GM06990 (cell line): Measurements from ENCODE around the gene OR2F2.

Experiments
- DNase-seq: peaks from one replicate; pipeline ENCODE4 v3.0.0-alpha.2; 2011; ENCODE audit not compliant: insufficient read length; ENCODE audit errors: extremely low read depth
- H3K27me3 ChIP-seq: replicated peaks from 2 replicates; pipeline ENCODE4 v1.6.0; 2011; ENCODE audit warnings: low read length; ENCODE audit not compliant: control insufficient read depth, insufficient read depth
- H3K36me3 ChIP-seq: 2 replicates; pipeline ENCODE4 v1.5.1; 2011; ENCODE audit warnings: low read length; ENCODE audit not compliant: control insufficient read depth, insufficient read depth
- H3K4me3 ChIP-seq: replicated peaks from 2 replicates; pipeline ENCODE4 v1.5.1; 2011; ENCODE audit warnings: low read depth, mild to moderate bottlenecking, control low read depth, low read length
- TF ChIP-seq, protein P1 (sequence below): IDR thresholded peaks from 2 replicates; pipeline ENCODE4 v1.5.1; 2011; ENCODE audit warnings: low read length, control low read depth, mild to moderate bottlenecking, inconsistent platforms; ENCODE audit not compliant: insufficient read depth, poor library complexity, severe bottlenecking

The OR2F2 gene

DNA sequence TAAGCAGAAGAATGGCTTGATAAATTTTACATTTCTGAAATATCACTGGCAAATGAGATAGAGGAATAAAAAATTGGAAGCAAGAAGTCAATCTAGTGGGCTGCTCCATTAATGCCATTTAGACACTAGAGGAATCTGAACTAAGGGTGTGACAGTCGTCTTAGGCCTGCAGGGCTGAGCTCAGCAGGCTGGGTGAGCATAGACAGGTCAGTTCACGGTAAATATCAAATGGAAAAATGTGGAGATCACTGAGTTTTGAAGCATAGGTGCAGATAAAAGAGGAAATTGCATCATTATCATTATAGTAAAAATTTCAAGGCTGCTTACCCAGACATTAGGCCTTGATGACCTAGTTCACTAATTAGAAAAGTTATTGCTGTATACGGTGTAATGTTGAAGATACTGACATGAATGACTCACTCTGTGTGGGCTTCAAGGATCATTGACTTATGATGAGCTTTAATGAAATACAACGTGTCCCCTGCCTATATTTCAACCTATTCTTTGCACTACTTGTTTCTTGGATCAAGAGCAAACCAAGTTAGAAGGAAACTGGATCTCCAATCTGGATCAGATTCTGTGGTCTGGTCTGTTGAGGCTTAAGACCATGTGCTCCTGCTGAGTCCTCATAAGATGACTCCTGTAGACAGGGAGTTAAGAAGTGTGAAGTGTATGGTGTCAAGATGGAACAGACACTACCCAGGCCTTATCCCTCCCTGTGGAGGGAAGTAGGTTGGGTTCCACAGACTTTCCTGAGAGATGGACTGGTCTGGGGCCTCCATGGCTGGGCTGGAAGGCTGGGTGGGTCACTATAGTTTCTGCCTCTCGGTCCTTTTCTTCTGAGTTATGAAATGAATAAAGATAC lies 3.6 kb downstream of the OR2F2 start:
- Histone ChIP-seq H3K4me3 (no peak overlapping the region), H3K27me3 (no peaks in the 10 kb centered on the region), H3K36me3 (no peaks in the 10 kb centered on the region)
- TF ChIP-seq, protein P1, sequence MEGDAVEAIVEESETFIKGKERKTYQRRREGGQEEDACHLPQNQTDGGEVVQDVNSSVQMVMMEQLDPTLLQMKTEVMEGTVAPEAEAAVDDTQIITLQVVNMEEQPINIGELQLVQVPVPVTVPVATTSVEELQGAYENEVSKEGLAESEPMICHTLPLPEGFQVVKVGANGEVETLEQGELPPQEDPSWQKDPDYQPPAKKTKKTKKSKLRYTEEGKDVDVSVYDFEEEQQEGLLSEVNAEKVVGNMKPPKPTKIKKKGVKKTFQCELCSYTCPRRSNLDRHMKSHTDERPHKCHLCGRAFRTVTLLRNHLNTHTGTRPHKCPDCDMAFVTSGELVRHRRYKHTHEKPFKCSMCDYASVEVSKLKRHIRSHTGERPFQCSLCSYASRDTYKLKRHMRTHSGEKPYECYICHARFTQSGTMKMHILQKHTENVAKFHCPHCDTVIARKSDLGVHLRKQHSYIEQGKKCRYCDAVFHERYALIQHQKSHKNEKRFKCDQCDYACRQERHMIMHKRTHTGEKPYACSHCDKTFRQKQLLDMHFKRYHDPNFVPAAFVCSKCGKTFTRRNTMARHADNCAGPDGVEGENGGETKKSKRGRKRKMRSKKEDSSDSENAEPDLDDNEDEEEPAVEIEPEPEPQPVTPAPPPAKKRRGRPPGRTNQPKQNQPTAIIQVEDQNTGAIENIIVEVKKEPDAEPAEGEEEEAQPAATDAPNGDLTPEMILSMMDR = no peak
- no peak for DNase-seq

DNA sequence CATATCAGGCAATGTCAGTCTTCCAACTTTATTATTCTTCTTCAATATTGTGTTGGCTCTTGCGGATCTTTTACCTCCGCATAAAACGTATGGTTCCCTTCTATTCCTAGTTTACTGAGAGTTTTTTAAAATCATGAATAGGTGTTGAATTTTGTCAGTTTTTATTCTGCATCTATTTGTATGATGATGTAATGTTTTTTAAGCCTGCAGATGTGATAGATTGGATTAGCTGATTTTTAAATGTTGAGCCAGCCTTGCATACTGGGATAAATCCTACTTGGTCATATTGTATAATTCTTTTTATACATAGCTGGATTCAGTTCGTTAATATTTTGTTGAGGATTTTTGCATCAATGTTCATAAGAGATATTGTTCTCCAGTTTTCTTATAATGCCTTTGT lies 10.4 kb downstream of the OR2F2 start:
- Histone ChIP-seq H3K4me3 (no peak overlapping the region), H3K27me3 (no peaks in the 10 kb centered on the region), H3K36me3 (no peaks in the 10 kb centered on the region)
- TF ChIP-seq, protein P1 = no peak
- DNase-seq = no peak

DNA sequence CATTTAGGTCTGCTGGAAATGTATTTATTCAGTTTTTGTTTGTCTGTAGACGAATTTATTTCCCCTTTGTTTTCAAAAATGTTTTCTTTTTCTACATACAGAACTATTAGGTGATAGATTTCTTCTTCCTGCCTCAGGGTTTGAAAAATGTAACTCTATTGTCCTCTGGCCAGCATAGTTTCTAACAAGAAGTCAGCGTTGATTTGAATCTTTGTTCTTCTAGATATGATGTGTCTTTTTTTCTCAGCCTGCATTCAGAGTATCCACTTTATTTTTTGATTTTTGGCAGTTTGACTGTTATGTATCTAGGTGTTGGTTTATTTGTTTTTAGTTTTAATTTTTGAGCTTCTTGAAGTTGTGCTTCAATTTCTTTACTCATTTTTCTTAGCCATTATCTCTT lies 12.1 kb downstream of the OR2F2 start:
- no peaks in the 10 kb centered on the region for H3K27me3 ChIP-seq
- H3K36me3 ChIP-seq = no peaks in the 10 kb centered on the region
- DNase-seq = no peak
- no peak overlapping the region for H3K4me3 ChIP-seq
- TF ChIP-seq, protein P1 = no peak

DNA sequence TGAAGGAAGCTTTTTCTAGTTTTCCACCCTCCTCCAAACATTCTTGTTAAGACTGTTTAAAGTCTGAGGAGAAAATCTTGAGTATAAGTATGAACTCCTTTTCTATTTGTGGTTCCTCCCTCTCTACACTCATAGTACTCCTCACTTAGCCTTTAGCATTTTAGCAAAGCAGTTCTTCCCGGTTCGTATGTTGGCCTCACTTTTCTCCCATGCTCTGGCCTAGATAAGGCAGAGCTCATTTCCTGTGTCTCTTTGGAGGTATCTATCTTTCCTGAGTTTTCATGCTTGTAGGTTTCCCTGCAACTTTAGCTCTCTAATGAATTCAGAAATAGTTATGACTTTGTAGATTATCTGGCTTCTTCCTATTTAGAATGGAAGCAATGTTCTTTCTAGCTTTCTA lies 13.7 kb downstream of the OR2F2 start:
- DNase-seq = no peak
- Histone ChIP-seq H3K27me3 (no peaks in the 10 kb centered on the region), H3K4me3 (no peak overlapping the region), H3K36me3 (no peaks in the 10 kb centered on the region)
- TF ChIP-seq, protein P1 = no peak

DNA sequence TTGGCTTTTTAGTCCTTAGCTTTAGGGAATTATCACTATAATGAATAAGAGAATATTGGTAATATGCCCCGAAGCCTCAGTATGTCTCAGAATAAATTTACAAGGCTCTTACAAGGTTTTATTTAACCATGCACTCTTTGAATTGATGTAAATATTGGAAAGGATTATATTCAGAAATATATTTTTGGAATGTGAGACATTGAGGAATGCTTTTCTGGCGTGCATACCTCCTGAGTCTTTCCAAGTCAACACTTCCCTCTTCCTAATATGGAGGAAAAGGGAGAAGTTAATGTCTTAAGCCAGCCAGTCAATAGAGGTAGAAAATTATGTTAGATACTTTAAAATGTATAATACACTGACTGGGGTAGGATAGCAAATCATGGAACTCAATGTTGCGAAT lies 18.4 kb downstream of the OR2F2 start:
- TF ChIP-seq, protein P1 = no peak
- DNase-seq = no peak
- Histone ChIP-seq H3K27me3 (no peaks in the 10 kb centered on the region), H3K4me3 (no peak overlapping the region), H3K36me3 (no peaks in the 10 kb centered on the region)
